Neural progenitor cell (in vitro differentiated cells): ENCODE data around the gene DIO3.

Source experiments
- CTCF ChIP-seq: fragments of 200-600 bp; sonication (generic); IDR thresholded peaks from 2 replicates; pipeline ENCODE4 v1.5.1; 2017; ENCODE audit warnings: antibody characterized with exemption, mild to moderate bottlenecking
- EZH2 ChIP-seq: fragments of 200-600 bp; sonication (generic); IDR thresholded peaks from 2 replicates; pipeline ENCODE4 v1.6.1; 2017; ENCODE audit warnings: antibody characterized with exemption, mild to moderate bottlenecking, moderate library complexity

GRCh38 chr14:101558739-101559240 is 2.5 kb upstream of the DIO3 start:
- TF ChIP-seq EZH2: no peak
- no peak for TF ChIP-seq CTCF
